H9 (cell line): Measurements from ENCODE around the gene RAD54L2. TPM values are rescaled to one million over a fixed set of nuclear protein-coding genes. Genes with fewer than 3 reads are reported as not detected.
"Not testable (repeated sequence)": the region's sequence is repeated elsewhere in the genome, so short reads cannot be mapped to it uniquely, and the experiment has no call there.

Experiments
- DNase-seq: peaks from one replicate; pipeline ENCODE4 v3.0.0-alpha.2; 2017
- H2AFZ ChIP-seq: one replicate; pipeline ENCODE4 v1.6.1; 2013; ENCODE audit warnings: mild to moderate bottlenecking, low read length, control low read depth, moderate library complexity
- H2AK5ac ChIP-seq: 2 replicates; pipeline ENCODE4 v1.6.1; 2013; ENCODE audit warnings: low read length, control low read depth, mixed read lengths; ENCODE audit not compliant: insufficient read length
- H2BK120ac ChIP-seq: one replicate; pipeline ENCODE4 v1.6.1; 2013; ENCODE audit warnings: low read depth, mild to moderate bottlenecking, low read length, control low read depth, inconsistent platforms; ENCODE audit not compliant: poor library complexity, severe bottlenecking
- H2BK12ac ChIP-seq: 2 replicates; pipeline ENCODE4 v1.6.1; 2013; ENCODE audit warnings: low read length, control low read depth, mixed read lengths, low read depth; ENCODE audit not compliant: insufficient read length
- H2BK15ac ChIP-seq: 2 replicates; pipeline ENCODE4 v1.6.1; 2013; ENCODE audit warnings: low read depth, low read length, control low read depth
- H2BK20ac ChIP-seq: one replicate; pipeline ENCODE4 v1.6.1; 2013; ENCODE audit warnings: low read depth, mild to moderate bottlenecking, low read length, control low read depth, inconsistent platforms; ENCODE audit not compliant: poor library complexity, severe bottlenecking
- H2BK5ac ChIP-seq: 2 replicates; pipeline ENCODE4 v1.6.1; 2013; ENCODE audit warnings: low read length, control low read depth, mixed read lengths; ENCODE audit not compliant: insufficient read length
- H3K14ac ChIP-seq: 2 replicates; pipeline ENCODE4 v1.6.1; 2013; ENCODE audit warnings: low read length, control low read depth; ENCODE audit not compliant: insufficient read depth
- H3K18ac ChIP-seq: 2 replicates; pipeline ENCODE4 v1.6.1; 2013; ENCODE audit warnings: low read depth, mild to moderate bottlenecking, mixed read lengths, low read length, control low read depth; ENCODE audit not compliant: insufficient read length
- H3K23ac ChIP-seq: 2 replicates; pipeline ENCODE4 v1.6.1; 2013; ENCODE audit warnings: low read length, control low read depth, mixed read lengths, low read depth; ENCODE audit not compliant: insufficient read length
- H3K23me2 ChIP-seq: 2 replicates; pipeline ENCODE4 v1.6.1; 2013; ENCODE audit warnings: low read depth, mild to moderate bottlenecking, mixed read lengths, low read length, control low read depth; ENCODE audit not compliant: insufficient read length, poor library complexity, severe bottlenecking
- H3K27ac ChIP-seq: 2 replicates; pipeline ENCODE4 v1.5.1; 2013; ENCODE audit warnings: low read length, control low read depth, mixed read lengths, low read depth; ENCODE audit not compliant: insufficient read length
- H3K27me3 ChIP-seq: 2 replicates; pipeline ENCODE4 v1.6.1; 2013; ENCODE audit warnings: low read length, control low read depth, inconsistent platforms; ENCODE audit not compliant: insufficient read depth
- H3K4ac ChIP-seq: 2 replicates; pipeline ENCODE4 v1.6.1; 2013; ENCODE audit warnings: low read depth, mild to moderate bottlenecking, control low read depth, inconsistent platforms, low read length, moderate library complexity
- H3K4me1 ChIP-seq: 2 replicates; pipeline ENCODE4 v1.6.1; 2013; ENCODE audit warnings: low read length, control low read depth, inconsistent platforms; ENCODE audit not compliant: insufficient read depth
- H3K4me2 ChIP-seq: 2 replicates; pipeline ENCODE4 v1.6.1; 2013; ENCODE audit warnings: low read length, control low read depth, mixed read lengths; ENCODE audit not compliant: insufficient read length, insufficient read depth
- H3K56ac ChIP-seq: 2 replicates; pipeline ENCODE4 v1.6.1; 2013; ENCODE audit warnings: low read depth, mild to moderate bottlenecking, mixed read lengths, low read length, control low read depth; ENCODE audit not compliant: insufficient read length
- H3K79me1 ChIP-seq: 2 replicates; pipeline ENCODE4 v1.6.1; 2013; ENCODE audit warnings: low read depth, mild to moderate bottlenecking, moderate library complexity, low read length, control low read depth, inconsistent platforms; ENCODE audit not compliant: insufficient read depth, poor library complexity, severe bottlenecking
- H3K79me2 ChIP-seq: 2 replicates; pipeline ENCODE4 v1.6.1; 2013; ENCODE audit warnings: low read length, control low read depth, inconsistent platforms; ENCODE audit not compliant: insufficient read depth
- H3K9ac ChIP-seq: 2 replicates; pipeline ENCODE4 v1.6.1; 2013; ENCODE audit warnings: low read length, control low read depth, mixed read lengths; ENCODE audit not compliant: insufficient read length; ENCODE audit errors: extremely low read depth
- H3K9me3 ChIP-seq: one replicate; pipeline ENCODE4 v1.6.1; 2013; ENCODE audit warnings: low read depth, low read length, inconsistent platforms; ENCODE audit not compliant: control insufficient read depth
- H3T11ph ChIP-seq: one replicate; pipeline ENCODE4 v1.6.1; 2013; ENCODE audit warnings: mild to moderate bottlenecking, low read length, control low read depth, inconsistent platforms
- H4K20me1 ChIP-seq: one replicate; pipeline ENCODE4 v1.6.1; 2013; ENCODE audit not compliant: control insufficient read depth, insufficient read length, insufficient read depth
- H4K5ac ChIP-seq: 2 replicates; pipeline ENCODE4 v1.6.1; 2013; ENCODE audit warnings: low read depth, mild to moderate bottlenecking, mixed read lengths, low read length, control low read depth; ENCODE audit not compliant: insufficient read length
- H4K8ac ChIP-seq: replicated peaks from 2 replicates; pipeline ENCODE4 v1.6.1; 2013; ENCODE audit warnings: low read length, control low read depth, mixed read lengths, low read depth; ENCODE audit not compliant: insufficient read length
- H4K91ac ChIP-seq: 2 replicates; pipeline ENCODE4 v1.6.1; 2013; ENCODE audit warnings: low read depth, mild to moderate bottlenecking, moderate library complexity, mixed read lengths, low read length, control low read depth; ENCODE audit not compliant: insufficient read length
- H3K27ac Mint-ChIP-seq, 3 experiments: 2 replicates in 2 of 3; 3 replicates in 1 of 3; pipeline ENCODE4 v1.8.0; 2020 to 2021; ENCODE audit warnings: mixed read lengths in 3 of 3, mild to moderate bottlenecking in 1 of 3, moderate library complexity in 1 of 3
- H3K27me3 Mint-ChIP-seq: 2 replicates; pipeline ENCODE4 v1.8.0; 2021; ENCODE audit warnings: low read depth, mild to moderate bottlenecking, moderate library complexity, mixed read lengths
- H3K36me3 Mint-ChIP-seq, 3 experiments: 2 replicates in 2 of 3; 3 replicates in 1 of 3; pipeline ENCODE4 v1.8.0; 2020 to 2021; ENCODE audit warnings: low read depth in 3 of 3, mixed read lengths in 3 of 3; ENCODE audit not compliant: insufficient read depth in 1 of 3
- H3K4me1 Mint-ChIP-seq, 2 experiments: 2 replicates each; pipeline ENCODE4 v1.8.0; 2020; ENCODE audit warnings: mixed read lengths in 2 of 2
- H3K4me3 Mint-ChIP-seq, 2 experiments: 2 replicates in 1 of 2; 3 replicates in 1 of 2; pipeline ENCODE4 v1.8.0; 2020 to 2021; ENCODE audit warnings: mild to moderate bottlenecking in 2 of 2, mixed read lengths in 2 of 2, moderate library complexity in 1 of 2
- H3K9me3 Mint-ChIP-seq, 2 experiments: 2 replicates in 1 of 2; 3 replicates in 1 of 2; pipeline ENCODE4 v1.8.0; 2020; ENCODE audit warnings: mild to moderate bottlenecking in 2 of 2, mixed read lengths in 2 of 2, moderate library complexity in 1 of 2
- WGBS: extraction: QIAGEN DNeasy Blood & Tissue Kit; methylation state at CpG from one replicate; pipeline ENCODE4 v1.1.7; 2013; ENCODE audit warnings: missing lambda C conversion rate, low lambda C conversion rate, mixed read lengths; ENCODE audit not compliant: insufficient read length; ENCODE audit errors: extremely low coverage; 5-methylcytosine and 5-hydroxymethylcytosine counted together
- total RNA-seq: library from RNA; stranded (reverse); gene quantifications from 2 replicates; pipeline ENCODE4 v1.2.1, GENCODE V29; 2021
- TF ChIP-seq, protein P1 (sequence below): fragments of 200-600 bp; sonication (generic); conservative IDR thresholded peaks from 3 replicates; pipeline ENCODE4 v1.8.0; 2021; ENCODE audit warnings: antibody characterized with exemption, mild to moderate bottlenecking

The RAD54L2 gene
- total RNA-seq, 1 experiment from 2014 or later = 40.7 TPM

- Mint-ChIP-seq H3K27ac (no peak overlapping the region; a peak in 1 of 7 replicates), H3K36me3 (no peaks in the 10 kb centered on the region), H3K4me1 (no peaks in the 10 kb centered on the region; a peak in 1 of 4 replicates), H3K27me3 (peaks cover 2% of the 10 kb centered on the region; the same call in 1 of the 2 replicates), H3K4me3 (no peak overlapping the region), H3K9me3 (no peaks in the 10 kb centered on the region; a peak in 1 of 5 replicates)
- Histone ChIP-seq H3K23me2 (no peaks in the 10 kb centered on the region), H2AK5ac (no peak overlapping the region), H3K9me3 (no peaks in the 10 kb centered on the region), H3K79me1 (no peaks in the 10 kb centered on the region), H3K14ac (no peak overlapping the region), H3K4ac (no peak overlapping the region), H3K4me2 (no peak overlapping the region), H3K56ac (no peak overlapping the region), H2BK120ac (no peak overlapping the region), H3K9ac (no peak overlapping the region), H3K4me1 (no peaks in the 10 kb centered on the region), H4K91ac (no peak overlapping the region), H3K18ac (no peak overlapping the region), H3T11ph (no peak overlapping the region), H2BK15ac (no peak overlapping the region), H3K27ac (no peak overlapping the region), H3K27me3 (no peaks in the 10 kb centered on the region), H2BK12ac (no peak overlapping the region), H2BK5ac (no peak overlapping the region), H3K79me2 (no peaks in the 10 kb centered on the region), H4K20me1 (no peaks in the 10 kb centered on the region), H2BK20ac (no peak overlapping the region), H4K8ac (no peak overlapping the region), H3K23ac (no peak overlapping the region), H2AFZ (no peak overlapping the region), H4K5ac (no peak overlapping the region)
- TF ChIP-seq, protein P1, sequence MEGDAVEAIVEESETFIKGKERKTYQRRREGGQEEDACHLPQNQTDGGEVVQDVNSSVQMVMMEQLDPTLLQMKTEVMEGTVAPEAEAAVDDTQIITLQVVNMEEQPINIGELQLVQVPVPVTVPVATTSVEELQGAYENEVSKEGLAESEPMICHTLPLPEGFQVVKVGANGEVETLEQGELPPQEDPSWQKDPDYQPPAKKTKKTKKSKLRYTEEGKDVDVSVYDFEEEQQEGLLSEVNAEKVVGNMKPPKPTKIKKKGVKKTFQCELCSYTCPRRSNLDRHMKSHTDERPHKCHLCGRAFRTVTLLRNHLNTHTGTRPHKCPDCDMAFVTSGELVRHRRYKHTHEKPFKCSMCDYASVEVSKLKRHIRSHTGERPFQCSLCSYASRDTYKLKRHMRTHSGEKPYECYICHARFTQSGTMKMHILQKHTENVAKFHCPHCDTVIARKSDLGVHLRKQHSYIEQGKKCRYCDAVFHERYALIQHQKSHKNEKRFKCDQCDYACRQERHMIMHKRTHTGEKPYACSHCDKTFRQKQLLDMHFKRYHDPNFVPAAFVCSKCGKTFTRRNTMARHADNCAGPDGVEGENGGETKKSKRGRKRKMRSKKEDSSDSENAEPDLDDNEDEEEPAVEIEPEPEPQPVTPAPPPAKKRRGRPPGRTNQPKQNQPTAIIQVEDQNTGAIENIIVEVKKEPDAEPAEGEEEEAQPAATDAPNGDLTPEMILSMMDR = no peak
- DNase-seq = no peak
- no CpG with 5 or more reads among the region's 2 CpGs for WGBS
Observed at GRCh38 chr3:51519848-51520247, 18.7 kb upstream of the RAD54L2 start.

DNA sequence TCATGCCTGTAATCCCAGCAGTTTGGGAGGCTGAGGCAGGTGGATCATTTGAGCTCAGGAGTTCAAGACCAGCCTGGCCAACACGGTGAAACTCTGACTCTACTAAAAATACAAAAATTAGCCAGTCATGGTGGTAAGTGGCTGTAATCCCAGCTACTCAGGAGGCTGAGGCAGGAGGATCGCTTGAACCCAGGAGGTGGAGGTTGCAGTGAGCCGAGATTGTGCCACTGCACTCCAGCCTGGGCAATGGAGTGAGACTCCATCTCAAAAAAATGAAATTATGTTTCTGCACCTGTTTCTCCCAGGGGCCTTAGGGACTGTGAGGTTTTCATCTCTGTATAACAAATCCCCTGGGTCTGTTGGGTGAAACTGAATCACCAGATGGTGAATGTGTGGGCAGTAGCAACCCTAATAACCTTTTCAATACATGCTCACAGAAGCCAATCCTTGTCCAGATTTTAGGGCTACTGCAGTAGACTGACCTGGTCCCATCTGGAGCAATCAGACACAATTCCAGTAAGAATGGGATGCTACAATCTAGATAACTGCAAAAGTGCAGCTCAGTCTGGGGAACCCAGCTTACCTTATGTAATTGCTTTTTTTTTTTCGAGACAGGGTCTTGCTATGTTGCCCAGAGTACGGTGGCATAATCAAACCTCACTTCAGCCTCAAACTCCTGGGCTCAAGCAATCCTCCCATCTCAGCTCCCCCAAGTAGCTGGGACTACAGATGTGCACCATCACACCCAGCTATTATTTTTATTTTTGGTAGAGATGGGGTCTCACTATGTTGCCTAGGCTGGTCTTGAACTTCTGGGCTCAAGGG, 17.4 kb upstream of the RAD54L2 start:
- H3K9me3 ChIP-seq, H3K23me2 ChIP-seq, H3K4me1 ChIP-seq, H3K4ac ChIP-seq, H3K79me1 ChIP-seq, H2BK15ac ChIP-seq, H3K27ac ChIP-seq, H4K20me1 ChIP-seq, H4K5ac ChIP-seq, H3K56ac ChIP-seq, H2AK5ac ChIP-seq, H3K23ac ChIP-seq, H3K4me3 Mint-ChIP-seq, H2BK120ac ChIP-seq, H4K8ac ChIP-seq, H2BK12ac ChIP-seq, H3K27ac Mint-ChIP-seq, H3K27me3 ChIP-seq, H3K36me3 Mint-ChIP-seq, H3K9ac ChIP-seq, H2BK5ac ChIP-seq, H3K14ac ChIP-seq, H2BK20ac ChIP-seq, H3T11ph ChIP-seq, DNase-seq, H3K18ac ChIP-seq, H4K91ac ChIP-seq, H2AFZ ChIP-seq, H3K9me3 Mint-ChIP-seq, H3K4me2 ChIP-seq, H3K79me2 ChIP-seq, H3K27me3 Mint-ChIP-seq, H3K4me1 Mint-ChIP-seq: not testable (repeated sequence)
- WGBS = no CpG with 5 or more reads among the region's 5 CpGs
